ENCODE measurements around the gene ICOSLG.
A peak's percentile ranks its signal among the peaks of the same experiment; 100 is the strongest.
"Not testable (repeated sequence)": the region's sequence is repeated elsewhere in the genome, so short reads cannot be mapped to it uniquely, and the experiment has no call there.

The ICOSLG gene, protein sequence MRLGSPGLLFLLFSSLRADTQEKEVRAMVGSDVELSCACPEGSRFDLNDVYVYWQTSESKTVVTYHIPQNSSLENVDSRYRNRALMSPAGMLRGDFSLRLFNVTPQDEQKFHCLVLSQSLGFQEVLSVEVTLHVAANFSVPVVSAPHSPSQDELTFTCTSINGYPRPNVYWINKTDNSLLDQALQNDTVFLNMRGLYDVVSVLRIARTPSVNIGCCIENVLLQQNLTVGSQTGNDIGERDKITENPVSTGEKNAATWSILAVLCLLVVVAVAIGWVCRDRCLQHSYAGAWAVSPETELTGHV

DNA sequence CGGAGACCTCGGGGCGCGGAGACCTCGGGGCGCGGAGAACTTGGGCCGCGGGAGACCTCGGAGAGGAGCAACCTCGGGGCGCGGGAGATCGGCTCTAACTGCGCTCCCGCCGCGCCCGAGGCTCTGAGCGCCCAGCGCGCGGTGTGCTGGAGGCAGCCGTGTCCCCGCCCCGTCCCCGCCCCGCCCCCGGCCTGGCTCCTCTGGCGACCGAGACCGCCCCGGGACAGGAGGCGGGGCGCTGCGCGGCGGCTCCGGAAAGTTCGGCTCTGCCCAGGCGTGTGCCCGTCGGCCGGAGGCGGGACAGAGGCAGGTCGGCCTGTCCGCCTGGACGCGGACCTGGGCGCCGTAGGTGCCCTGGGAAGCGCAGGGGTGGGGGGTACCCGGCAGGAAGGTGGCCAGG lies at the start of gene ICOSLG:
ICOSLG (minus strand) TSS at position 102 of the 400 bp plus-strand sequence. CDS start 126 bp downstream, outside the sequence.
- not testable (repeated sequence) for H3K27ac ChIP-seq; H3K4me3 ChIP-seq; DNase-seq (ENCODE audit: low spot score)

DNA sequence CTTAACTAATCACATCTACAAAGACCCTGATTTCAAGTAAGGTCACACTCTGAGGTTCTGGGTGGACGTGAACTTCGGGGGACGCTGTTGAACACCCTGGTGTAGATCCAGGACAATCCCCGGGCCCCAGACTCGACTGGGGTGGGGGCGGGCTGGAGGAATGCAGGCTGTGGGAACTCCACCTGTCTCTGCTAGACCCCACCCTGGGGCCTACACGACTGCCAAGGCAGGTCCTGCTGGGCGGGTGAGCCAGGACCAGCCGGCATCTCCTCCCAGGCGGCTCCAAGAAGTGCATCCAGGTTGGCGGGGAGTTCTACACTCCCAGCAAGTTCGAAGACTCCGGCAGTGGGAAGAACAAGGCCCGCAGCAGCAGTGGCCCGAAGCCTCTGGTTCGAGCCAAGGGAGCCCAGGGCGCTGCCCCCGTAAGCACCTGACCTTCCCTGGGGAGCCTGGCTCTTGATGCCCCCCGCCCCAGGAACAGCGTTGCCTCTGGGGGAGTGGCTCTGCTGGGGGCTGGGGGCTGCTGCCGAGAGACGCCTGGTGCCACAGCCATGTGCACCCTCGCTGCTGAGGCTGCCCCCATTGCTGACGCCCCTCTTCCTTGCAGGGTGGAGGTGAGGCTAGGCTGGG lies 48.8 kb upstream of the ICOSLG start:
- TF ChIP-seq, protein P1, sequence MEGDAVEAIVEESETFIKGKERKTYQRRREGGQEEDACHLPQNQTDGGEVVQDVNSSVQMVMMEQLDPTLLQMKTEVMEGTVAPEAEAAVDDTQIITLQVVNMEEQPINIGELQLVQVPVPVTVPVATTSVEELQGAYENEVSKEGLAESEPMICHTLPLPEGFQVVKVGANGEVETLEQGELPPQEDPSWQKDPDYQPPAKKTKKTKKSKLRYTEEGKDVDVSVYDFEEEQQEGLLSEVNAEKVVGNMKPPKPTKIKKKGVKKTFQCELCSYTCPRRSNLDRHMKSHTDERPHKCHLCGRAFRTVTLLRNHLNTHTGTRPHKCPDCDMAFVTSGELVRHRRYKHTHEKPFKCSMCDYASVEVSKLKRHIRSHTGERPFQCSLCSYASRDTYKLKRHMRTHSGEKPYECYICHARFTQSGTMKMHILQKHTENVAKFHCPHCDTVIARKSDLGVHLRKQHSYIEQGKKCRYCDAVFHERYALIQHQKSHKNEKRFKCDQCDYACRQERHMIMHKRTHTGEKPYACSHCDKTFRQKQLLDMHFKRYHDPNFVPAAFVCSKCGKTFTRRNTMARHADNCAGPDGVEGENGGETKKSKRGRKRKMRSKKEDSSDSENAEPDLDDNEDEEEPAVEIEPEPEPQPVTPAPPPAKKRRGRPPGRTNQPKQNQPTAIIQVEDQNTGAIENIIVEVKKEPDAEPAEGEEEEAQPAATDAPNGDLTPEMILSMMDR (IDR thresholded peaks at IDR 0.05): no peak
- Histone ChIP-seq H3K27ac (no peak overlapping the region), H3K4me3 (no peak overlapping the region)
- DNase-seq (ENCODE audit: low spot score): no peak

DNA sequence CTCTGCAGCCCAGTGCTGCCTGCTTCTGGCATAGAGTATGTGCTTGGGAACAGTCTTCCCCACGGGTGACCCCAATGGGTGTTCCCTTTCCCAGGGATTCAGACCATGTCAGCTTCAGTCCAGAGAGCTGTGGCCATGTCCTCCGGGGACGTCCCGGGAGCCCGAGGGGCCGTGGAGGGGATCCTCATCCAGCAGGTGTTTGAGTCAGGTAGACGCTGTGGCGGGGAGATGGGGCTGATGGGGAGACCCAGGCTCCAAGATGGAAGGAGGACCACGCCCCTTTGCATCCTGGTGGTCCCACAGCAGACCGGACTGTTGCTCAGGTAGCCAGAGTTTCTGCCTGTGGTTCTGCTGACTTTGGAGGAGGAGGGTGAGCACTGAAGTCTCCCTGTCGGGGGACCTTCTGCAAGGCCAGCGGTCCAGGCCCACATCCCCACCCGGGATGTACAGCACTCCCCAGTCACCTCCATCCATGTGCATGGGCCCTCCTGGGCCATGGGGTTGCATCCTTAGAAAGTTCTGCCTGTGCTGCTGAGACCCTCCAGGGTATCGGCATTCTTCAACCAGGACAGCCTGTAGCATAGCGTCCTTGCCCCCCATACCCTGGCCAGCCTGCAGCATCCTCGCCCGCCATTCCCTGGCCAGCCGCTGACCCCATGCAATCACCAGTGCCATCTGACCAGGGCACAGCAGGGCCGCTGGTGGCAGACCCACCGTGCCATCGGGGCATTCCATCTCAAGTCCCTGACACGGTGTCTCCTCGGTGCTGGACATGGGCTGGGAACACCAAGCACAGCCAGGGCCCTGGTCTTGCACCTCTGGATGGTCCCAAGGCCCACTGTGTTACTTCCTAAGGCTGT lies 47.7 kb upstream of the ICOSLG start:
- no peak overlapping the region for H3K27ac ChIP-seq
- TF ChIP-seq, protein P1 (IDR thresholded peaks at IDR 0.05): no peak
- DNase-seq (ENCODE audit: low spot score): no peak
- no peak overlapping the region for H3K4me3 ChIP-seq

DNA sequence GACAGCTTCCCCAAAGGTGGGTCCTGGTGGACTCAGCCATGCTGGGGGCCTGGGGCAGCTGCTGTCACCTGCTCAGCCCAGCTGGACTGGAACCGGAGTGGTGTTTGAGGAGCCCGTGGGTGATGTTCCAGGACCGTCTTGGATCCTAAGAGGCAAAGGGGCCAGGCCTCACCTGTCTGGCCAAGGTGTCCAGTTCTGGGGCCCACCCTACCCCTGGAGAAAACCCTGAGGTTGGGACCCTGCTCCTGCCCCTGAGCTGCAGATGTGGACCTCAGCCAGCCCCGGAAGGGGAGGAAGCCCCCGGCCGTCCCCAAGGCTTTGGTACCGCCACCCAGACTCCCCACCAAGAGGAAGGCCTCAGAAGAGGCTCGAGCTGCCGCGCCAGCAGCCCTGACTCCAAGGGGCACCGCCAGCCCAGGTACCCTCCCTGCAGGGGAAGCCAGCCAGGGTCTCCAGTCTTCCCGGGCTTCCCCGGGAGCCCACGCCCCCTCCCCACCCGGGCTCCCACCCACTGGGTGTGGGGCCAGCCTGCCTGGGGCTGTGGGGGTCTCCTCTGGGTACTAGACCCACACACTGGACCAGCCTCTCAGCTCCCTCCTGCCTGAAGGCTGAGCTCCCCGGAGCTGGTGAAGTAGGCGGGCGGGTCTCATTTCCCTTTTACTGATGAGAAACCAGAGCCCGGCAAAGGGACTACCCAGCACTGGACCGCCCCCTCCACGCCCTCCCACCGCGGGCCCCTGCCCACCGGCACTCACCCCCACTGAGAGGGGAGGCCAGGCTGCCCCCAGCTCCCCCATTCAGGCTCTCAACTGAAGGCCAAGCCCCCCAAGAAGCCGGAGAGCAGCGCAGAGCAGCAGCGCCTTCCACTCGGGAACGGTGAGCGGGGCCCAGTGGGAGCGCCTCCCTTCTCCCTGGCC lies 46.2 kb upstream of the ICOSLG start:
- no peak overlapping the region for H3K27ac ChIP-seq
- no peak for DNase-seq (ENCODE audit: low spot score)
- TF ChIP-seq, protein P1 (IDR thresholded peaks at IDR 0.05): no peak
- no peak overlapping the region for H3K4me3 ChIP-seq

DNA sequence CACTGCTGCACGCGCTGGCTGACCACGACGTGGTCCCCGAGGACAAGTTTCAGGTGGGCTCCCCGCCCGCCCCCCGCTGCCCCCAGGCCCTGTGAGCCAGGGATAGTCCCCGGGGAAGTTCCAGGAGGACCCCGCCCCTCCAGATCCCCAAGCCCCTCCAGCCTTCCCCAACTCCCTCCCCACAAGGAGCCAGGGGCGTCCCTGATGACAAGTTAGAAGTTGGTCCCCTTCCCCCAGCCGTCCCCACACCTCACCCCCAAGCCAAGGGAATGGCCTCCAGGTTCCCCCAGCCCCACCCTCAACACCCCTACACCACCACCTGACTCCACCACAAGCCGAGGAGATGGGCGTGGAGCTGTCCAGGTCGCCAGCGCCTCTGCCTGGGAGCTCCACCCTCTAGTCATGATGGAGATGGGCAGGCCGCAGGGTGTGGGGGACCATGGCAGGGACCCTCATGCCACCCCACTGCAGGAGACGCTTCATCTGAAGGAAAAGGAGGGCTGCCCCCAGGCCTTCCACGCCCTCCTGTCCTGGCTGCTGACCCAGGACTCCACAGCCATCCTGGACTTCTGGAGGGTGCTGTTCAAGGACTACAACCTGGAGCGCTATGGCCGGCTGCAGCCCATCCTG lies 45.5 kb upstream of the ICOSLG start:
- H3K27ac ChIP-seq: no peak overlapping the region
- TF ChIP-seq, protein P1 (IDR thresholded peaks at IDR 0.05): no peak
- no peak for DNase-seq (ENCODE audit: low spot score)
- H3K4me3 ChIP-seq: peak overlapping the region; percentile 56

DNA sequence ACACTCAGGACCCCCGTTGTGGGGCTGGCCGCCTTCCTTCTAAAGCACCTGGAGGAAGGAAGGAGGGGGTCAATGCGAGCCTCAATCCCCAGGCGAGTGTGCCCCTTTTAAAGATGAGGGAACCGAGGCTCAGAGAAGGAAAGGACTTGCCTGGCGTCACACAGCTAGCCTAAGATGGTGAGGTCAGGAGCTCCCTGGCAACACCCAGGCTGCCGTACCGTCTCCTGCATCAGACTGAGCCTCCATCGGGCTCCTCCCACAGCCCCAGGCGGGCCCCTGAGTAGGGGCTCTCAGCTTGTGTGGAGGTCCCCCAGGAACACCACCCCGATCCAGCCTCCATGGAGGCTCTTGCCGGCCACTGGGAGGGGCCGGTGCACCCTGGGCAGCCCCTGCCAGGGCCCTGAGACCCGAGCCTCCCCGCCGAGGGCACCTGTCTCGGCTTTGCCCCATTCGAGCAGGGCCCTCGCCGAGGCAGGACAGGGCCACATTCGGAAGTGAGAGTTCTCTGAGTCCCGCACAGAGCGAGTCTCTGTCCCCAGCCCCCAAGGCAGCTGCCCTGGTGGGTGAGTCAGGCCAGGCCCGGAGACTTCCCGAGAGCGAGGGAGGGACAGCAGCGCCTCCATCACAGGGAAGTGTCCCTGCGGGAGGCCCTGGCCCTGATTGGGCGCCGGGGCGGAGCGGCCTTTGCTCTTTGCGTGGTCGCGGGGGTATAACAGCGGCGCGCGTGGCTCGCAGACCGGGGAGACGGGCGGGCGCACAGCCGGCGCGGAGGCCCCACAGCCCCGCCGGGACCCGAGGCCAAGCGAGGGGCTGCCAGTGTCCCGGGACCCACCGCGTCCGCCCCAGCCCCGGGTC lies 44.6 kb upstream of the ICOSLG start, which contains the start of gene AIRE:
AIRE (plus strand) TSS at position 739 of the 855 bp plus-strand sequence. CDS start 131 bp downstream, outside the sequence.
- DNase-seq (ENCODE audit: low spot score): no peak
- Histone ChIP-seq H3K27ac (no peak within 1 kb of the TSS), H3K4me3 (peak within 1 kb of the TSS; percentile 56)
- TF ChIP-seq, protein P1 (IDR thresholded peaks at IDR 0.05): no peak
